ENCODE data around the gene SBF2. TPM values are rescaled to one million over a fixed set of nuclear protein-coding genes. Genes with fewer than 3 reads are reported as not detected.
"Not testable (repeated sequence)": the region's sequence is repeated elsewhere in the genome, so short reads cannot be mapped to it uniquely, and the experiment has no call there.

The SBF2 gene
- total and polyA plus RNA-seq, 3 experiments from 2014 or later, result 3.7 to 4.3 (median 4.2) TPM

DNA sequence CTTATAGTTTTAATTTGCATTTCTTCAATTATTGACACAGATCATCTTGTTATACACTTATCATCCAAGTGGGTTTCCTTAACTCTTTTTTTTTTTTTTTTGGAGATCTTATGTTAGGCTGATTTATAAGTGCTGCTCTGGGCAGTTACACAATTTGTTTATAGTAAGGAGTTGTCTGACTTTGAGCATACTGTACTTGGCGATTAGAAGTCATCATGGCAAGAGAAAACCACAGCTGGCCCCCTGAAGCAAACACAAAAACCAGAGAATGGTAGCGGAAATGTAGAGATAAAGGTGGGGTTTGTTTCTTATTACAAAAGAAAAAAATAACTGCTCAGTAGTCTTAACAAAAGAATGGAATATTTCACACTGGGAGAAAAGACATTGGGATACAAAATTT, 337.5 kb downstream of the SBF2 start:
- Histone ChIP-seq H3K27ac (ENCODE audit: low read depth, low read length) (no peak overlapping the region), H3K27me3 (ENCODE audit: insufficient read depth, low read length, poor library complexity, severe bottlenecking) (no peaks in the 10 kb centered on the region), H3K4me3 (ENCODE audit: low read length) (no peak overlapping the region), H3K4me1 (ENCODE audit: insufficient read depth, low read length) (no peaks in the 10 kb centered on the region), H3K36me3 (ENCODE audit: insufficient read depth, low read length) (no peaks in the 10 kb centered on the region), H3K9me3 (ENCODE audit: low read length) (no peaks in the 10 kb centered on the region)
- Mint-ChIP-seq H3K4me1 (no peaks in the 10 kb centered on the region), H3K4me3 (no peak overlapping the region), H3K27ac (no peak overlapping the region), H3K36me3 (peaks cover 10 to 28% (median 28%) of the 10 kb centered on the region in 3 donors), H3K9me3 (no peaks in the 10 kb centered on the region), H3K27me3 (no peaks in the 10 kb centered on the region)
- CTCF ChIA-PET, result no interaction called here
- POLR2A ChIA-PET, result no interaction called here
- no peak for DNase-seq

DNA sequence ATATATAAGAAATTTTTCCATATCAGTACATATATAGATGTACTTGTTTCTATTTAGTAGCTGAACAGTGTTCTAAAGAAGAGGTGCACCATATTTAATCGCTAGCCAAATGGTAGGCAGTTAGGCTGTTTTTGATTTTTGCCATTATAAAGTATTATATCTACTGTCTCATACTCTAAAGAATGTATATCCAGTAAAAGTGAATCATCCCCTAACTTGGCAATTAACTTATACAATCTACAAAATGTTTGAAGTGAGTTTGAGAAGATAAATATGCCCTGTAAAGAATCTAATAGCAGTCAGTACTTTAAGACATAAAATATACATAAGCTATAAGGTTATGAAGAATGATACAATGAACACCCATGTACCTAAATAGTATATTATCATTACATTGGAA, 338.6 kb downstream of the SBF2 start:
- no peaks in the 10 kb centered on the region for H3K9me3 Mint-ChIP-seq
- Histone ChIP-seq H3K4me3 (ENCODE audit: low read length) (no peak overlapping the region), H3K36me3 (ENCODE audit: insufficient read depth, low read length) (no peaks in the 10 kb centered on the region), H3K27me3 (ENCODE audit: insufficient read depth, low read length, poor library complexity, severe bottlenecking) (no peaks in the 10 kb centered on the region), H3K27ac (ENCODE audit: low read depth, low read length) (no peak overlapping the region), H3K4me1 (ENCODE audit: insufficient read depth, low read length) (no peaks in the 10 kb centered on the region), H3K9me3 (ENCODE audit: low read length) (no peaks in the 10 kb centered on the region)
- peaks cover 10 to 28% (median 22%) of the 10 kb centered on the region in 3 donors for H3K36me3 Mint-ChIP-seq
- CTCF ChIA-PET, result no interaction called here
- H3K4me1 Mint-ChIP-seq, result no peaks in the 10 kb centered on the region
- POLR2A ChIA-PET, result no interaction called here
- H3K27me3 Mint-ChIP-seq, result no peaks in the 10 kb centered on the region
- H3K4me3 Mint-ChIP-seq, result no peak overlapping the region
- DNase-seq, result no peak
- no peak overlapping the region for H3K27ac Mint-ChIP-seq

DNA sequence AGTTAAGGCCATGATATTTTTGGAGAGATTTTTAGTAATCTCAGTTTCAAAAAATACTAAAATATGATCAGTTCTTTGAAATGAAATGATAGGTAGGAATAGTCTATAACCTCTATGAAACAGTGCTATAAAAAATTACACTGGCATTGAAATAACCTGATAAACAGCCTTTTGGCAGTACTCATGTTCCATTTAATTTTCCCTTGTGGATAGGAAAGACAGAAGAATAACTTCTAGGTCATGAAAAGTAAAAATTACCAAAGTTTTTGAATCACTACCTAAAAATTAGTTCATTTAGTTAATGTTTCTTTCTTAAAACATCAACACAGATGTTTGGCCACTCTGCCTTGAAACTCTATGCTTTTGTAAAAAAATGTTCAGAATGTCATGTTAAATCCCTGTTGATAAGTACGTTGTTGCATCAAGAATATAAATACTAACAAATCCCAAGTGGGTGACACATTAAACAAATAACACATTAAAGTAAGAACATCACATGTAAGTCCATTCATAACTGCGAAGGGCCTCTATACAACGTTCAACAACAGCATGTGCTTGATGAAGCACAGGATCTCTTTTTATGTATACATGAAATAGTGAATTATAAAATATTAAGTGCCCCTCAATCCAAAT, 339.9 kb downstream of the SBF2 start:
- Histone ChIP-seq H3K4me1 (ENCODE audit: insufficient read depth, low read length) (no peaks in the 10 kb centered on the region), H3K4me3 (ENCODE audit: low read length) (no peak overlapping the region), H3K27ac (ENCODE audit: low read depth, low read length) (no peak overlapping the region), H3K27me3 (ENCODE audit: insufficient read depth, low read length, poor library complexity, severe bottlenecking) (no peaks in the 10 kb centered on the region), H3K36me3 (ENCODE audit: insufficient read depth, low read length) (no peaks in the 10 kb centered on the region), H3K9me3 (ENCODE audit: low read length) (no peaks in the 10 kb centered on the region)
- H3K9me3 Mint-ChIP-seq, result no peaks in the 10 kb centered on the region
- no peak overlapping the region for H3K27ac Mint-ChIP-seq
- H3K27me3 Mint-ChIP-seq, result no peaks in the 10 kb centered on the region
- POLR2A ChIA-PET, result no interaction called here
- peaks cover 8 to 21% (median 10%) of the 10 kb centered on the region in 3 donors for H3K36me3 Mint-ChIP-seq
- no peak overlapping the region for H3K4me3 Mint-ChIP-seq
- CTCF ChIA-PET, result no interaction called here
- H3K4me1 Mint-ChIP-seq, result no peaks in the 10 kb centered on the region
- no peak for DNase-seq

DNA sequence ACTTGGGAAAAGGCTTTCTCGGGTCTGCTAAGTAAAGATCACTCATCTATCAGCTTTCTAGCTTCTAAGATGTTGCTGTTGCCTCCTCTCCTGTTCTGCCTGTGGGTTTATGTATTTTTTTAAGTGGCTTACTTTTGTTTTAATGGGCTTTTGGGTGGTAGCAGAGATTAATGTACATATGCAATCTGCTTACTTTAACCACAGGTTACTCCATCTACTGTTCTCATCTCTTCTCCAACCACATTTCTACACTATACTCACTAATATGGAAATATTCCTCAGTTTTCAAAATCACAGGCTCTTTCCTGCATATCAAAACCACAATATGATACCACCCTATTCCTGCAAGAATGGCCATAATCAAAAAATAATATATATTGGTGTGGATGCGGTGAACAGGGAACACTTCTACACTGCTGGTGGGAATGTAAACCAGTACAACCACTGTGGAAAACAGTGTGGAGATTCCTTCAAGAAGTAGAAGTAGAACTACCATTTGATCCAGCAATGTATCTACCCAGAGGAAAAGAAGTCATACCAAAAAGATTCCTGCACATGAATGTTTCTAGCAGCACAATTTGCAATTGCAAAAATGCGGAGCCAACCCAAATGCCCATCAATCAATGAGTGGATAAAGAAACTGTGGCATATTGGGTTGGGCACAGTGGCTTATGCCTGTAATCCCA, 341.4 kb downstream of the SBF2 start:
- ChIA-PET CTCF (no interaction called here), POLR2A (no interaction called here)
- Histone ChIP-seq H3K9me3 (ENCODE audit: low read length) (no peaks in the 10 kb centered on the region), H3K4me3 (ENCODE audit: low read length) (no peak overlapping the region), H3K27me3 (ENCODE audit: insufficient read depth, low read length, poor library complexity, severe bottlenecking) (no peaks in the 10 kb centered on the region), H3K27ac (ENCODE audit: low read depth, low read length) (no peak overlapping the region), H3K4me1 (ENCODE audit: insufficient read depth, low read length) (no peaks in the 10 kb centered on the region), H3K36me3 (ENCODE audit: insufficient read depth, low read length) (no peaks in the 10 kb centered on the region)
- H3K4me3 Mint-ChIP-seq, result no peak overlapping the region
- no peaks in the 10 kb centered on the region for H3K27me3 Mint-ChIP-seq
- no peaks in the 10 kb centered on the region for H3K9me3 Mint-ChIP-seq
- H3K27ac Mint-ChIP-seq, result no peak overlapping the region
- no peak for DNase-seq
- H3K4me1 Mint-ChIP-seq, result no peaks in the 10 kb centered on the region
- H3K36me3 Mint-ChIP-seq, result peaks cover 1 to 13% (median 3%) of the 10 kb centered on the region in 3 donors

DNA sequence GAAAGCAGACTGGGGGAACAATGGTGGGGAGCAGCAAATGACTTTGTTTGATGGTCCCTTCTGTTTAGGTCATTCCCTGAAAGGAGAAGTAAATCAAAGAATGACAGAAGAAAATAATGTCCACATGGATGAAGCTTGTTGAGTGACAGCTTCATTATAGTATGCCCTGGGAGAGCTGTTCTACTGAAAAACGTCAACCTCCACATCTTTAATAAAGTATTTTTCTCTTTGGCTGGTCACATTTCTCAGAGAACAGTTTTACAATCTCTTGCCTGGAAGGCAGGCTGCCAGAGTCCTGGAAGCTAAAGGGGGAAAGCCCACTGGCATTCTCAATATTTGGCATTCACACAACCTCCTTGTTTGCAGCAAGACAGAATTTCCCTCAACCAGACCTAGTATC, 342.2 kb downstream of the SBF2 start:
- Mint-ChIP-seq H3K27me3 (no peaks in the 10 kb centered on the region), H3K4me3 (no peak overlapping the region), H3K9me3 (no peaks in the 10 kb centered on the region), H3K4me1 (no peaks in the 10 kb centered on the region), H3K36me3 (peaks cover 1 to 10% (median 6%) of the 10 kb centered on the region in 3 donors), H3K27ac (no peak overlapping the region)
- H3K4me1 ChIP-seq (ENCODE audit: insufficient read depth, low read length), result no peaks in the 10 kb centered on the region
- no peaks in the 10 kb centered on the region for H3K36me3 ChIP-seq (ENCODE audit: insufficient read depth, low read length)
- no peak overlapping the region for H3K4me3 ChIP-seq (ENCODE audit: low read length)
- no peaks in the 10 kb centered on the region for H3K9me3 ChIP-seq (ENCODE audit: low read length)
- H3K27ac ChIP-seq (ENCODE audit: low read depth, low read length), result no peak overlapping the region
- POLR2A ChIA-PET, result no interaction called here
- CTCF ChIA-PET, result no interaction called here
- DNase-seq, result no peak
- H3K27me3 ChIP-seq (ENCODE audit: insufficient read depth, low read length, poor library complexity, severe bottlenecking), result no peaks in the 10 kb centered on the region

DNA sequence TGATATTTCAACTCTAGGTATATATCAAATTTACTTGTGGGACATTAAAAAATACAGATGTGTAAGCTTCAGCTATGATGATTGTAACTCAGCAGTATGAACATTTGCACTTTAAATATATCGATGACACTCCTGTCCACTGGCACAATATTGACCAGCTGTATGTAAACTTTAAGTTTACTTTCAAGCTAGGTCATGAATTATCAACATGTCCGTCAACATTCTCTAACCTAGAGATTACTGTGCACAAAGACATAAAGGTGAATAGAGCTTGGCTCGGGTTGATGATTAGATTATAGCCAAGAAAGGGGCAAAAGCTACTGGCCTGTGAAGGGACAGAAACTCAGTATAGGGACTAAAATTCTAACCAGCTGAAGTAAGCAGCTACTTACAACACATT, 343.6 kb downstream of the SBF2 start:
- Mint-ChIP-seq H3K9me3 (peaks cover 0 to 5% (median 3%) of the 10 kb centered on the region in 5 donors), H3K4me3 (no peak overlapping the region), H3K27ac (no peak overlapping the region), H3K27me3 (no peaks in the 10 kb centered on the region), H3K4me1 (no peaks in the 10 kb centered on the region), H3K36me3 (peaks cover 1 to 9% (median 8%) of the 10 kb centered on the region in 3 donors)
- no peak overlapping the region for H3K27ac ChIP-seq (ENCODE audit: low read depth, low read length)
- no peaks in the 10 kb centered on the region for H3K27me3 ChIP-seq (ENCODE audit: insufficient read depth, low read length, poor library complexity, severe bottlenecking)
- no peaks in the 10 kb centered on the region for H3K9me3 ChIP-seq (ENCODE audit: low read length)
- DNase-seq, result no peak
- H3K4me3 ChIP-seq (ENCODE audit: low read length), result no peak overlapping the region
- no peaks in the 10 kb centered on the region for H3K4me1 ChIP-seq (ENCODE audit: insufficient read depth, low read length)
- CTCF ChIA-PET, result no interaction called here
- POLR2A ChIA-PET, result no interaction called here
- no peaks in the 10 kb centered on the region for H3K36me3 ChIP-seq (ENCODE audit: insufficient read depth, low read length)

DNA sequence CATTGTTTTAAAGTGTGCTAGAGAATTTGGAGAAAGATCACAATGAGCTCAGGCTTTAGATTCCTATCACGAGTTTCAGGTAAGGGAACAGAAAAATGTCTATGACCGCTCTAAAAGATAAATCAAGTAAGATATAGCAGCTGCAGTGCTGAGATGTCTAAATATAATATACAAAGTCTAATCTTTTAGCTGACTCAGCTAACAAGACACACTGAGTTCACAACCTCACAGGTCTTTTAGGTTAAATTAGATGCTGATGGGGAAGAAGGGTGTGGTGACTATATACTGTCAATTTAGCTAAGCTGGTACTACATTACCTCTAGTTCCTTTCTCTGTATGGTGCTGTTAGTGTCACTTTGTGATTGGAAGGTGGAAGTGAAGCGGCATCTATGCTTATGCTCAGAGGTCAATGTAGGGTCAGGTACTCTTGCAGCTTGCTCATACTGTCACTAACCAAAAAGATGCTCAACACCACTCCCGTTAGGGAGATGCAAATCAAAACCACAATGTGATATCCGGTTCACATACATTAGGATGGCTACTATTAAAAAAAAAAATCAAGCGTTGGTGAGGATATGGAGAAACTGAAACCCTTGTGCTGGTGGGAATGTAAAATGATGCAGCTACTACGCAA, 346.7 kb downstream of the SBF2 start:
- H3K27ac Mint-ChIP-seq, result no peak overlapping the region
- H3K4me1 Mint-ChIP-seq, result no peaks in the 10 kb centered on the region
- Histone ChIP-seq H3K27ac (ENCODE audit: low read depth, low read length) (no peak overlapping the region), H3K9me3 (ENCODE audit: low read length) (no peaks in the 10 kb centered on the region), H3K4me3 (ENCODE audit: low read length) (no peak overlapping the region), H3K4me1 (ENCODE audit: insufficient read depth, low read length) (no peaks in the 10 kb centered on the region), H3K36me3 (ENCODE audit: insufficient read depth, low read length) (no peaks in the 10 kb centered on the region), H3K27me3 (ENCODE audit: insufficient read depth, low read length, poor library complexity, severe bottlenecking) (no peaks in the 10 kb centered on the region)
- H3K4me3 Mint-ChIP-seq, result no peak overlapping the region
- DNase-seq, result no peak
- H3K36me3 Mint-ChIP-seq, result peaks cover 0 to 14% (median 9%) of the 10 kb centered on the region in 3 donors
- H3K27me3 Mint-ChIP-seq, result no peaks in the 10 kb centered on the region
- peaks cover 0 to 7% (median 3%) of the 10 kb centered on the region in 5 donors for H3K9me3 Mint-ChIP-seq
- ChIA-PET CTCF (no interaction called here), POLR2A (interaction anchor here (0.6 kb wide), 1 partner anchor 353 kb away, joined by 4 read pairs; no protein-coding TSS in a partner anchor)

DNA sequence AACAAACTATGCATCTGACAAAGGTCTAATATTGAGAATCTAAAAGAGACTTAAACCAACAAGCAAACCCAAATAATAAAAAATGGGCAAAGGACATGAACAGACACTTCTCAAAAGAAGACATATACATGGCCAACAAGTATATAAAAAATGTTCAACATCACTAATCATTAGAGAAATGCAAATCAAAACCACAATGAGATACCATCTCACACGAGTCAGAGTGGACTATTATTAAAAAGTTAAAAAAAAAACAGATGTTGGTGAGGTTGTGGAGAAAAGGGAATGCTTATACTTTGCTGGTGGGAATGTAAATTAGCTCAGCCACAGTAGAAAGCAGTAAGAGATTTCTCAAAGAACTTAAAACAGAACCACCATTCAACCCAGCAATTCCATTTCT, 348.3 kb downstream of the SBF2 start:
- POLR2A ChIA-PET; H3K4me3 ChIP-seq (ENCODE audit: low read length); H3K36me3 ChIP-seq (ENCODE audit: insufficient read depth, low read length); DNase-seq; H3K27me3 Mint-ChIP-seq; H3K9me3 ChIP-seq (ENCODE audit: low read length); H3K4me3 Mint-ChIP-seq; H3K27me3 ChIP-seq (ENCODE audit: insufficient read depth, low read length, poor library complexity, severe bottlenecking); H3K4me1 Mint-ChIP-seq; H3K4me1 ChIP-seq (ENCODE audit: insufficient read depth, low read length); H3K27ac ChIP-seq (ENCODE audit: low read depth, low read length); H3K9me3 Mint-ChIP-seq; CTCF ChIA-PET: not testable (repeated sequence)
- peak overlapping the region in 1 of 8 donors; percentile 3 for H3K27ac Mint-ChIP-seq
- peaks cover 0 to 14% (median 9%) of the 10 kb centered on the region in 3 donors for H3K36me3 Mint-ChIP-seq

Measured in CD8-positive, alpha-beta memory T cell (primary cell).